Fibroblast of lung (primary cell): ENCODE measurements around the gene CCDC61. TPM values are rescaled to one million over a fixed set of nuclear protein-coding genes. Genes with fewer than 3 reads are reported as not detected.

Experiments
- DNase-seq, 2 donors: peaks; one replicate each; pipeline versions ENCODE4 v3.0.0 to v3.0.0-alpha.2; 2010; ENCODE audit warnings: low read depth in 2 of 2
- H2AFZ ChIP-seq: 2 replicates; pipeline ENCODE4 v1.5.1; 2012; ENCODE audit warnings: low read length, control low read depth, inconsistent platforms
- H3K27ac ChIP-seq: 2 replicates; pipeline ENCODE4 v1.5.1; 2011; ENCODE audit warnings: low read length, control low read depth; ENCODE audit not compliant: insufficient read depth
- H3K27me3 ChIP-seq: 2 replicates; pipeline ENCODE4 v1.5.1; 2011; ENCODE audit warnings: mild to moderate bottlenecking, low read length; ENCODE audit not compliant: control insufficient read depth, insufficient read depth
- H3K36me3 ChIP-seq: 2 replicates; pipeline ENCODE4 v1.5.1; 2011; ENCODE audit warnings: low read length; ENCODE audit not compliant: control insufficient read depth, insufficient read depth
- H3K4me1 ChIP-seq: 2 replicates; pipeline ENCODE4 v1.5.1; 2011; ENCODE audit warnings: low read length; ENCODE audit not compliant: control insufficient read depth, insufficient read depth; ENCODE audit errors: extremely low read depth
- H3K4me2 ChIP-seq: 2 replicates; pipeline ENCODE4 v1.5.1; 2011; ENCODE audit warnings: low read length, control low read depth; ENCODE audit not compliant: insufficient read depth; ENCODE audit errors: extremely low read depth
- H3K4me3 ChIP-seq, 4 experiments: fragments of 200-600 bp in 1 of 4; sonication (generic) in 1 of 4; replicated peaks in 1 of 4; 2 replicates each; pipeline ENCODE4 v1.5.1; 2011 to 2016; ENCODE audit warnings: low read length in 4 of 4, low read depth in 3 of 4, mild to moderate bottlenecking in 3 of 4, control low read depth in 2 of 4, inconsistent platforms in 1 of 4, mixed read lengths in 1 of 4; ENCODE audit not compliant: insufficient read depth in 1 of 4; ENCODE audit errors: control extremely low read depth in 1 of 4
- H3K79me2 ChIP-seq: 2 replicates; pipeline ENCODE4 v1.5.1; 2012; ENCODE audit warnings: mild to moderate bottlenecking, low read length, inconsistent platforms; ENCODE audit not compliant: control insufficient read depth, insufficient read depth
- H3K9ac ChIP-seq: 2 replicates; pipeline ENCODE4 v1.5.1; 2011; ENCODE audit warnings: mild to moderate bottlenecking, low read length, control low read depth; ENCODE audit not compliant: insufficient read depth
- H3K9me3 ChIP-seq: 2 replicates; pipeline ENCODE4 v1.5.1; 2012; ENCODE audit warnings: low read depth, low read length; ENCODE audit not compliant: control insufficient read depth, insufficient read depth
- H4K20me1 ChIP-seq: 2 replicates; pipeline ENCODE4 v1.5.1; 2011; ENCODE audit warnings: low read length; ENCODE audit not compliant: control insufficient read depth, insufficient read depth; ENCODE audit errors: extremely low read depth
- CTCF ChIP-seq, 2 donors: IDR thresholded peaks in 1 of 2; conservative IDR thresholded peaks in 1 of 2; 1 replicate in 1 of 2; 2 replicates in 1 of 2; pipeline ENCODE4 v1.5.1; 2011 to 2012; ENCODE audit warnings: low read length in 2 of 2, control low read depth in 1 of 2, inconsistent platforms in 1 of 2, low read depth in 1 of 2, mild to moderate bottlenecking in 1 of 2
- EZH2 ChIP-seq: IDR thresholded peaks from 2 replicates; pipeline ENCODE4 v1.5.1; 2012; ENCODE audit warnings: low read length, control low read depth, mild to moderate bottlenecking; ENCODE audit errors: missing control alignments
- polyA plus RNA-seq, 2 donors: library from polyadenylated mRNA; depleted of rRNA in 1 of 2; stranded (reverse) in 1 of 2; unstranded in 1 of 2; fragments of >200 nt; gene quantifications; 2 replicates each; pipeline ENCODE4 v1.2.1, GENCODE V29; 2011 to 2012; ENCODE audit warnings: missing spikeins in 1 of 2
- total RNA-seq: library from RNA; depleted of rRNA; stranded (reverse); fragments of >200 nt; gene quantifications from 2 replicates; pipeline ENCODE4 v1.2.1, GENCODE V29; 2014

The CCDC61 gene
- total and polyA plus RNA-seq, 2 donors (not counting 1 experiment from before 2014, with no cell fraction given), result 4.5 to 8.9 TPM

GRCh38 chr19:46042252-46042883 lies 47.1 kb downstream of the CCDC61 start:
- Histone ChIP-seq H2AFZ (no peak overlapping the region), H3K79me2 (no peaks in the 10 kb centered on the region), H3K27me3 (peaks cover 9% of the 10 kb centered on the region), H3K9ac (no peak overlapping the region), H3K4me3 (no peak overlapping the region), H3K4me1 (no peaks in the 10 kb centered on the region), H3K27ac (no peak overlapping the region), H3K9me3 (no peaks in the 10 kb centered on the region), H4K20me1 (no peaks in the 10 kb centered on the region), H3K36me3 (no peaks in the 10 kb centered on the region), H3K4me2 (no peak overlapping the region)
- DNase-seq, result no peak
- TF ChIP-seq CTCF (conservative IDR thresholded peaks at IDR 0.05 in 1 of 2, IDR thresholded peaks at IDR 0.05 in 1 of 2; ENCODE audit: low read depth in 1 of 2, low read length in 2 of 2) (no peak), EZH2 (no peak)

GRCh38 chr19:46043519-46043918 lies 48.3 kb downstream of the CCDC61 start:
- Histone ChIP-seq H3K27ac (no peak overlapping the region), H3K4me1 (no peaks in the 10 kb centered on the region), H3K36me3 (no peaks in the 10 kb centered on the region), H3K9me3 (no peaks in the 10 kb centered on the region), H4K20me1 (no peaks in the 10 kb centered on the region), H3K4me2 (no peak overlapping the region), H3K79me2 (no peaks in the 10 kb centered on the region), H2AFZ (no peak overlapping the region), H3K27me3 (peaks cover 9% of the 10 kb centered on the region), H3K9ac (no peak overlapping the region), H3K4me3 (no peak overlapping the region)
- DNase-seq, result no peak
- TF ChIP-seq EZH2 (no peak), CTCF (conservative IDR thresholded peaks at IDR 0.05 in 1 of 2, IDR thresholded peaks at IDR 0.05 in 1 of 2; ENCODE audit: low read depth in 1 of 2, low read length in 2 of 2) (no peak)

- no peak for TF ChIP-seq CTCF (conservative IDR thresholded peaks at IDR 0.05 in 1 of 2, IDR thresholded peaks at IDR 0.05 in 1 of 2; ENCODE audit: low read depth in 1 of 2, low read length in 2 of 2)
- TF ChIP-seq EZH2, result no peak
- H3K27me3 ChIP-seq, result peaks cover 9% of the 10 kb centered on the region
- H3K27ac ChIP-seq, result no peak overlapping the region
- no peaks in the 10 kb centered on the region for H3K4me1 ChIP-seq
- H3K36me3 ChIP-seq, result no peaks in the 10 kb centered on the region
- no peak overlapping the region for H3K4me2 ChIP-seq
- no peak for DNase-seq
- H3K4me3 ChIP-seq, result no peak overlapping the region
- H3K9ac ChIP-seq, result no peak overlapping the region
- H2AFZ ChIP-seq, result no peak overlapping the region
- no peaks in the 10 kb centered on the region for H3K9me3 ChIP-seq
- H3K79me2 ChIP-seq, result no peaks in the 10 kb centered on the region
- H4K20me1 ChIP-seq, result no peaks in the 10 kb centered on the region
Observed at GRCh38 chr19:46049597-46049996, 54.3 kb downstream of the CCDC61 start.
